Esophagus squamous epithelium (tissue), 4 donors: ENCODE data around the gene HS3ST3B1.

Source experiments
- POLR2A ChIP-seq, 4 donors: fragments of 450-650 bp; IDR thresholded peaks; one replicate each; pipeline ENCODE4 v1.6.1; 2017; ENCODE audit warnings: antibody characterized with exemption in 4 of 4, mild to moderate bottlenecking in 4 of 4, moderate library complexity in 3 of 4
- TF ChIP-seq, protein P1 (sequence below), 6 experiments: fragments of 450-650 bp in 4 of 6; fragments of 200-600 bp in 2 of 6; sonication (generic) in 2 of 6; IDR thresholded peaks; one replicate each; pipeline ENCODE4 v1.5.1; 2016 to 2019; ENCODE audit warnings: antibody characterized with exemption in 6 of 6, mild to moderate bottlenecking in 4 of 6, moderate library complexity in 4 of 6

DNA sequence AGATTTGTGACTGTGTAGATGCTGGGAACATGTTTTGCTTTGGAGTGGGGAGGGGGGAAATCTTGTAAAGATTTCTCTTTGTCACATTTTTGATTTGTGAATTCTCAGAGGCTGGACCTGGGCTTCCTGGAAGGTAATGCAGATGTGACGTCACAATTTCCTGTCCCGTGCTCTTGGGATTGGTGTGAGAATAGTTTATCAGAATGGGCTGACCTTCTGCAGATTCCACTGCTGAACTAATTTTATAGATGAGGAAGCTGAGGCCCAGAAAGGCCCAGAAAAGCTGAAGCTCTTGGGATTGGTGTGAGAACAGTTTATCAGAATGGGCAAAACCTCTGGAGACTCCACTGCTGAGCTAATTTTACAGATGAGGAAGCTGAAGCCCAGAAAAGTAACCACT lies 34.0 kb downstream of the HS3ST3B1 start:
- TF ChIP-seq, protein P1, sequence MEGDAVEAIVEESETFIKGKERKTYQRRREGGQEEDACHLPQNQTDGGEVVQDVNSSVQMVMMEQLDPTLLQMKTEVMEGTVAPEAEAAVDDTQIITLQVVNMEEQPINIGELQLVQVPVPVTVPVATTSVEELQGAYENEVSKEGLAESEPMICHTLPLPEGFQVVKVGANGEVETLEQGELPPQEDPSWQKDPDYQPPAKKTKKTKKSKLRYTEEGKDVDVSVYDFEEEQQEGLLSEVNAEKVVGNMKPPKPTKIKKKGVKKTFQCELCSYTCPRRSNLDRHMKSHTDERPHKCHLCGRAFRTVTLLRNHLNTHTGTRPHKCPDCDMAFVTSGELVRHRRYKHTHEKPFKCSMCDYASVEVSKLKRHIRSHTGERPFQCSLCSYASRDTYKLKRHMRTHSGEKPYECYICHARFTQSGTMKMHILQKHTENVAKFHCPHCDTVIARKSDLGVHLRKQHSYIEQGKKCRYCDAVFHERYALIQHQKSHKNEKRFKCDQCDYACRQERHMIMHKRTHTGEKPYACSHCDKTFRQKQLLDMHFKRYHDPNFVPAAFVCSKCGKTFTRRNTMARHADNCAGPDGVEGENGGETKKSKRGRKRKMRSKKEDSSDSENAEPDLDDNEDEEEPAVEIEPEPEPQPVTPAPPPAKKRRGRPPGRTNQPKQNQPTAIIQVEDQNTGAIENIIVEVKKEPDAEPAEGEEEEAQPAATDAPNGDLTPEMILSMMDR (IDR thresholded peaks at IDR 0.05): no peak
- no peak for TF ChIP-seq POLR2A (IDR thresholded peaks at IDR 0.05)
